Gastroesophageal sphincter (tissue), 4 donors: ENCODE results near the gene AK6. TPM values are rescaled to one million over a fixed set of nuclear protein-coding genes. Genes with fewer than 3 reads are reported as not detected.
"Not testable (repeated sequence)": the region's sequence is repeated elsewhere in the genome, so short reads cannot be mapped to it uniquely, and the experiment has no call there.

Source experiments
- ATAC-seq: fragments of 150-250 bp; one replicate; pipeline ENCODE4 v1.9.1; 2016; ENCODE audit warnings: mild to moderate bottlenecking, moderate library complexity
- H3K27ac ChIP-seq, 4 donors: fragments of 200-600 bp; sonication (generic) in 3 of 4; 1 replicate in 3 of 4; 2 replicates in 1 of 4; pipeline ENCODE4 v1.5.1; 2016 to 2019
- H3K27me3 ChIP-seq: fragments of 200-600 bp; sonication (generic); one replicate; pipeline ENCODE4 v1.5.1; 2019
- H3K36me3 ChIP-seq, 2 donors: fragments of 200-600 bp; sonication (generic); one replicate each; pipeline ENCODE4 v1.5.1; 2019; ENCODE audit warnings: control low read depth in 1 of 2
- H3K4me1 ChIP-seq, 3 donors: fragments of 200-600 bp; sonication (generic); 1 replicate in 2 of 3; 2 replicates in 1 of 3; pipeline ENCODE4 v1.5.1; 2016 to 2019; ENCODE audit warnings: control low read depth in 2 of 3
- H3K4me3 ChIP-seq, 2 donors: fragments of 200-600 bp; sonication (generic); one replicate each; pipeline ENCODE4 v1.5.1; 2019; ENCODE audit warnings: mild to moderate bottlenecking in 1 of 2, moderate library complexity in 1 of 2
- H3K9me3 ChIP-seq, 3 donors: fragments of 200-600 bp; sonication (generic); one replicate each; pipeline ENCODE4 v1.5.1; 2017 to 2019; ENCODE audit warnings: control low read depth in 2 of 3
- EP300 ChIP-seq: sonication (generic); formaldehyde crosslinking; IDR thresholded peaks from one replicate; pipeline ENCODE4 v1.6.1; 2017; ENCODE audit warnings: antibody characterized with exemption, mild to moderate bottlenecking
- POLR2A ChIP-seq, 2 donors: fragments of 450-650 bp; IDR thresholded peaks; one replicate each; pipeline ENCODE4 v1.6.1; 2017; ENCODE audit warnings: antibody characterized with exemption in 2 of 2, mild to moderate bottlenecking in 2 of 2, moderate library complexity in 1 of 2
- POLR2AphosphoS5 ChIP-seq: sonication (generic); formaldehyde crosslinking; IDR thresholded peaks from one replicate; pipeline ENCODE4 v1.6.1; 2017; ENCODE audit warnings: antibody characterized with exemption
- WGBS, 2 donors: methylation state at CpG; one replicate each; pipeline ENCODE4 v1.1.5; 2018; ENCODE audit warnings: low coverage in 1 of 2; 5-methylcytosine and 5-hydroxymethylcytosine counted together
- total RNA-seq, 4 donors: library from RNA; depleted of rRNA; stranded (reverse); fragments of >200 nt; gene quantifications; one replicate each; pipeline ENCODE4 v1.1.0, GENCODE V29; 2016
- TF ChIP-seq, protein P1 (sequence below), 4 experiments: fragments of 200-600 bp in 2 of 4; fragments of 450-650 bp in 2 of 4; sonication (generic) in 1 of 4; IDR thresholded peaks; one replicate each; pipeline ENCODE4 v1.5.1; 2017 to 2019; ENCODE audit warnings: antibody characterized with exemption in 4 of 4, mild to moderate bottlenecking in 2 of 4, moderate library complexity in 2 of 4

Gene AK6
- total RNA-seq, 4 donors from 2014 or later = 12.9 to 32.6 (median 28.4) TPM

DNA sequence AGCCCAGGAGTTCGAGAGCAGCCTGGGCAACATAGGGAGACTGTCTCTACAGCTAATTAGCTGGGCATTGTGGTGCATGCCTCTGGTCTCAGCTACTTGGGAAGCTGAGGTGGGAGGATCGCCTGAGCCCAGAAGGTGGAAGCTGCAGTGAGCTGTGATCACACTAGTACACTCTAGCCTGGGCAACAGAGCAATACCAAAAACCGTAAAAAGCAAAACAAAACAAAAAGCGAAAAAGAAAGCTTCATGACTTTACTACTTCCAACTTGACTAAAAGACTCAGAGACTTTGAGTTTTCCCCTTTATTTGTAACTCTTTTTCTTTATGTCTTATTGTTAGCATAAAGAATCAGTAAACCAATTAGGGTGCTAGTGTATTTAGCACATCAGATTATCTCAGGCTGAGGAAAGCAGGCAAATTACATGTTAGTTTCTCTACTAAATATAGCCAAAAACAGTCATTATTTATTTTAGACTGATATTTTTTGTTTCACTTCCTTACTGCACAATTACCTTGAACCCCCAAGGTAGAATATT, 5.7 kb upstream of the AK6 start:
- ATAC-seq = no peak
- Histone ChIP-seq H3K4me1 (peaks cover 0 to 26% (median 3%) of the 10 kb centered on the region in 3 donors), H3K4me3 (no peak overlapping the region), H3K36me3 (peaks cover 0 to 48% of the 10 kb centered on the region in 2 donors), H3K27ac (no peak overlapping the region), H3K9me3 (no peaks in the 10 kb centered on the region), H3K27me3 (no peaks in the 10 kb centered on the region)
- TF ChIP-seq, protein P1, sequence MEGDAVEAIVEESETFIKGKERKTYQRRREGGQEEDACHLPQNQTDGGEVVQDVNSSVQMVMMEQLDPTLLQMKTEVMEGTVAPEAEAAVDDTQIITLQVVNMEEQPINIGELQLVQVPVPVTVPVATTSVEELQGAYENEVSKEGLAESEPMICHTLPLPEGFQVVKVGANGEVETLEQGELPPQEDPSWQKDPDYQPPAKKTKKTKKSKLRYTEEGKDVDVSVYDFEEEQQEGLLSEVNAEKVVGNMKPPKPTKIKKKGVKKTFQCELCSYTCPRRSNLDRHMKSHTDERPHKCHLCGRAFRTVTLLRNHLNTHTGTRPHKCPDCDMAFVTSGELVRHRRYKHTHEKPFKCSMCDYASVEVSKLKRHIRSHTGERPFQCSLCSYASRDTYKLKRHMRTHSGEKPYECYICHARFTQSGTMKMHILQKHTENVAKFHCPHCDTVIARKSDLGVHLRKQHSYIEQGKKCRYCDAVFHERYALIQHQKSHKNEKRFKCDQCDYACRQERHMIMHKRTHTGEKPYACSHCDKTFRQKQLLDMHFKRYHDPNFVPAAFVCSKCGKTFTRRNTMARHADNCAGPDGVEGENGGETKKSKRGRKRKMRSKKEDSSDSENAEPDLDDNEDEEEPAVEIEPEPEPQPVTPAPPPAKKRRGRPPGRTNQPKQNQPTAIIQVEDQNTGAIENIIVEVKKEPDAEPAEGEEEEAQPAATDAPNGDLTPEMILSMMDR (IDR thresholded peaks at IDR 0.05) = no peak
- TF ChIP-seq POLR2AphosphoS5 = no peak
- no peak for TF ChIP-seq POLR2A (IDR thresholded peaks at IDR 0.05)
- no peak for TF ChIP-seq EP300
- WGBS, 2 donors = 92 to 95% methylated on average over 3 to 4 of the region's 4 CpGs

DNA sequence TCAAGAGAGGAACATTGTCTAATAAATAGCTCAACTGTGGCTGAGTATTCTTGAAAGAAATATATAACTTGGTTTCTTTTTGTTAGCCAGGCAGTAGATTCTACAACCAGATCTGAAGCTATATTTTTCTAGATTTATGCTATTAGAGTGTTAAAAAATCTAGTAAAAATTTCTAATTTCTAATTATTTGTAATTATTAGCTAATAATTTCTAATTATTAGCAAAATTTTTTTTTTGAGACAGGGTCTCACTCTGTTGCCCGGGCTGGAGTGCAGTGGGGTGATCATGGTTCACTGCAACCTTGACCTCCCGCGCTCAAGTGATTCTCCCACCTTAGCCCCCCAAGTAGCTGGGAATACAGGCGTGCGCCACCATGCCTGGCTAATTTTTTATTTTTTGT, 3.1 kb upstream of the AK6 start:
- Histone ChIP-seq H3K4me3 (no peak overlapping the region), H3K9me3 (no peaks in the 10 kb centered on the region), H3K4me1 (peaks cover 3 to 40% (median 11%) of the 10 kb centered on the region in 3 donors), H3K27ac (no peak overlapping the region), H3K27me3 (no peaks in the 10 kb centered on the region), H3K36me3 (peaks cover 0 to 34% of the 10 kb centered on the region in 2 donors)
- TF ChIP-seq POLR2A (IDR thresholded peaks at IDR 0.05) (no peak), EP300 (no peak), POLR2AphosphoS5 (no peak)
- TF ChIP-seq, protein P1 (IDR thresholded peaks at IDR 0.05) = no peak
- 96% methylated on average over 5 of the region's 5 CpGs; no CpG with 5 or more reads in 1 of the 2 donors for whole genome bisulfite sequencing, 2 donors
- ATAC-seq = no peak

DNA sequence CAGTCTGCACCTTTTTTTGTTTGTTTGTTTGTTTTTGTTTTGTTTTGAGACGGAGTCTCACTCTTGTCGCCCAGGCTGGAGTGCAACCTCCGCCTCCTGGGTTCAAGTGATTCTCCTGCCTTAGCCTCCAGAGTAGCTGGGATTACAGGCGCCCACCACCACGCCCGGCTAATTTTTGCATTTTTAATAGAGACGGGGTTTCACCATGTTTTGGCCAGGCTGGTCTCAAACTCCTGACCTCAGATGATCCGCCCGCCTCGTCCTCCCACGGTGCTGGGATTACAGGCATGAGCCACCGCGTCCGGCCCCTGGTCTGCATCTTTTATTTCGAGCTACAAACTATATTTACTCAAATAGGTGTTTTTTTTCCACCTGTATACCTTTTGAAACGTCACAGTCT, 1.0 kb upstream of the AK6 start:
- not testable (repeated sequence) for ATAC-seq, H3K9me3 ChIP-seq, H3K27me3 ChIP-seq
- peak overlapping the region in 3 of 4 donors; percentile 92 to 98 (median 96) for H3K27ac ChIP-seq
- peak overlapping the region; percentile 75 to 91 for H3K4me3 ChIP-seq
- peaks cover 3 to 50% (median 11%) of the 10 kb centered on the region in 3 donors for H3K4me1 ChIP-seq
- H3K36me3 ChIP-seq = peaks cover 0 to 36% of the 10 kb centered on the region in 2 donors
- WGBS, 2 donors = 4 to 5% methylated on average over 10 to 16 of the region's 16 CpGs

DNA sequence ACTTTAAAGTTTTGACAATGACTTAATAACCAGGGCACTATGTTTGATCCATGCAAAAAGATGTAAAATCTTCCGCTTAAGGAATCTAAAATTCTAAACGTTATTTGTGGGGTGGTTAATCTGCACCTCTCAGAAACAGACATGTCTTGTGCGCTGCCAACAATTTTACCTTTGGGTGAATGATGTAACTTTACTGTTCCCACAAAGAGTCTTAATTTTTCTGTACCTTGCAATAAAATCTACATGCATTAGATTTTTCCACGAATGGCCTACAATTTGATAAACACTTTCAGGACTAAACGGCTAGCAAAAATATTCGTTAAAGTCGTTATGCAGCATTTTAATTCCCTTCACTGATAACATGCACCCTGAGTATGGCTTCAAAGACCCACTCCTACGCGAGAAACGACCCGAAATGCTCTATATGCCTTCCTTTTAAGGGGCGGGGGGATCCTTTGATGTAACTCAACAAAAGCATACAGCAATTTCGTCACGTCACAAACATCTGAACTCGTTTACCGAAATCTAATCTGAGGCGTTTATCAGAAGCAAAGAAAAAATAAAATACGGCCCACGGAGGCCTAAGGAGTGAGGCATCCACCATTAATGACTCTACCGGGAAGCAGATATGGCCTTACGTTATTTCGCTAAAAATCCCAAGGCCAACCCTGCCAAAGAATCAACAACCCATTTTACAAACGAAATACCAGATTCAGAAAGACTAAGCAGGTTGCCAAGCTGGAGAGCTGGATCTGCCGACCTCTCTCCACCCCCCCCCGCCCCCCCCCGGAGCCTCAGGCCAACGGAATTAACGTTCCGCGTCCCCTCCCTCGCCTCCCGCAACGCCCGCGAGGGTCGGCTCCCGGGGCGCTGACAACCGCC, 621 bp downstream of the AK6 start:
- H3K27me3 ChIP-seq = no peaks in the 10 kb centered on the region
- TF ChIP-seq POLR2AphosphoS5 = no peak
- no peak for TF ChIP-seq EP300
- TF ChIP-seq POLR2A (IDR thresholded peaks at IDR 0.05) = no peak
- TF ChIP-seq, protein P1 (IDR thresholded peaks at IDR 0.05) = no peak

DNA sequence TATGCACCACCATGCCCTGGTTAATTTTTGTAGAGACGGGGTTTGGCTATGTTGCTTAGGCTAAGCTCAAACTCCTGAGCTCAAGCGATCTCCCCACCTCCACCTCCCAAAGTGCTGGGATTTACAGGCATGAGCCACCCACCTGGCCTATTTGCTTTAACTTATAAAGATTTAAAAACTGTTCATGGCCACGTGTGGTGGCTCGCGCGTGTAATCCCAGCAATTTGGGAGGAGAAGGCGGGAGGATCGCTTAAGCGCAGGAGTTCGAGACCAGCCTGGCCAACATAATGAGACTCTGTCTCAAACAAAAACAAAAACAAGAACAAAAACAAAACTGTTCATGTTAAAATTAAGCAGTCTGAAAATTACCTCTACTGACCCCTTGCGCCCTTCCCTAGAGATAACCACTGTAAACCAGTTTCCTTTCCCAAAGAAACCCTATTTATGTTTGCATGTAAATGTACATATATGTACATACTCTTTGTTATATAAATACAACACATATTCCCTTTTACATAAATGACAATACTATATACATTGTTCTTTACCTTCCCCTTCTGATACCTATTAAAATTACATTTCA, 1.5 kb downstream of the AK6 start:
- no peak for ATAC-seq
- H3K27me3 ChIP-seq = no peaks in the 10 kb centered on the region
- H3K36me3 ChIP-seq = peaks cover 0 to 46% of the 10 kb centered on the region in 2 donors
- peak overlapping the region in 1 of 2 donors; percentile 75 for H3K4me3 ChIP-seq
- H3K4me1 ChIP-seq = peaks cover 3 to 49% (median 11%) of the 10 kb centered on the region in 3 donors
- no peak for TF ChIP-seq POLR2A (IDR thresholded peaks at IDR 0.05)
- H3K9me3 ChIP-seq = no peaks in the 10 kb centered on the region
- WGBS, 2 donors = 85 to 100% methylated on average over 2 to 11 of the region's 11 CpGs
- H3K27ac ChIP-seq = no peak overlapping the region

More for the DNA sequence above, 621 bp downstream of the AK6 start:
- Histone ChIP-seq H3K4me1 (peaks cover 3 to 50% (median 11%) of the 10 kb centered on the region in 3 donors), H3K36me3 (peaks cover 0 to 38% of the 10 kb centered on the region in 2 donors), H3K4me3 (peak overlapping the region; percentile 75 to 91), H3K9me3 (no peaks in the 10 kb centered on the region), H3K27ac (peak overlapping the region; percentile 92 to 98 (median 94))
- WGBS, 2 donors = 2 to 5% methylated on average over 18 to 25 of the region's 39 CpGs
- peak; percentile 49 for ATAC-seq
